Fibroblast of lung (primary cell): Measurements from ENCODE around the gene MTSS2. TPM values are rescaled to one million over a fixed set of nuclear protein-coding genes. Genes with fewer than 3 reads are reported as not detected.

Experiments used
- DNase-seq, 2 donors: peaks; one replicate each; pipeline versions ENCODE4 v3.0.0 to v3.0.0-alpha.2; 2010; ENCODE audit warnings: low read depth in 2 of 2
- H2AFZ ChIP-seq: 2 replicates; pipeline ENCODE4 v1.5.1; 2012; ENCODE audit warnings: low read length, control low read depth, inconsistent platforms
- H3K27ac ChIP-seq: 2 replicates; pipeline ENCODE4 v1.5.1; 2011; ENCODE audit warnings: low read length, control low read depth; ENCODE audit not compliant: insufficient read depth
- H3K27me3 ChIP-seq: 2 replicates; pipeline ENCODE4 v1.5.1; 2011; ENCODE audit warnings: mild to moderate bottlenecking, low read length; ENCODE audit not compliant: control insufficient read depth, insufficient read depth
- H3K36me3 ChIP-seq: 2 replicates; pipeline ENCODE4 v1.5.1; 2011; ENCODE audit warnings: low read length; ENCODE audit not compliant: control insufficient read depth, insufficient read depth
- H3K4me1 ChIP-seq: 2 replicates; pipeline ENCODE4 v1.5.1; 2011; ENCODE audit warnings: low read length; ENCODE audit not compliant: control insufficient read depth, insufficient read depth; ENCODE audit errors: extremely low read depth
- H3K4me2 ChIP-seq: 2 replicates; pipeline ENCODE4 v1.5.1; 2011; ENCODE audit warnings: low read length, control low read depth; ENCODE audit not compliant: insufficient read depth; ENCODE audit errors: extremely low read depth
- H3K4me3 ChIP-seq, 4 experiments: fragments of 200-600 bp in 1 of 4; sonication (generic) in 1 of 4; replicated peaks in 1 of 4; 2 replicates each; pipeline ENCODE4 v1.5.1; 2011 to 2016; ENCODE audit warnings: low read length in 4 of 4, low read depth in 3 of 4, mild to moderate bottlenecking in 3 of 4, control low read depth in 2 of 4, inconsistent platforms in 1 of 4, mixed read lengths in 1 of 4; ENCODE audit not compliant: insufficient read depth in 1 of 4; ENCODE audit errors: control extremely low read depth in 1 of 4
- H3K79me2 ChIP-seq: 2 replicates; pipeline ENCODE4 v1.5.1; 2012; ENCODE audit warnings: mild to moderate bottlenecking, low read length, inconsistent platforms; ENCODE audit not compliant: control insufficient read depth, insufficient read depth
- H3K9ac ChIP-seq: 2 replicates; pipeline ENCODE4 v1.5.1; 2011; ENCODE audit warnings: mild to moderate bottlenecking, low read length, control low read depth; ENCODE audit not compliant: insufficient read depth
- H3K9me3 ChIP-seq: 2 replicates; pipeline ENCODE4 v1.5.1; 2012; ENCODE audit warnings: low read depth, low read length; ENCODE audit not compliant: control insufficient read depth, insufficient read depth
- H4K20me1 ChIP-seq: 2 replicates; pipeline ENCODE4 v1.5.1; 2011; ENCODE audit warnings: low read length; ENCODE audit not compliant: control insufficient read depth, insufficient read depth; ENCODE audit errors: extremely low read depth
- CTCF ChIP-seq, 2 donors: IDR thresholded peaks in 1 of 2; conservative IDR thresholded peaks in 1 of 2; 1 replicate in 1 of 2; 2 replicates in 1 of 2; pipeline ENCODE4 v1.5.1; 2011 to 2012; ENCODE audit warnings: low read length in 2 of 2, control low read depth in 1 of 2, inconsistent platforms in 1 of 2, low read depth in 1 of 2, mild to moderate bottlenecking in 1 of 2
- EZH2 ChIP-seq: IDR thresholded peaks from 2 replicates; pipeline ENCODE4 v1.5.1; 2012; ENCODE audit warnings: low read length, control low read depth, mild to moderate bottlenecking; ENCODE audit errors: missing control alignments
- polyA plus RNA-seq, 2 donors: library from polyadenylated mRNA; depleted of rRNA in 1 of 2; stranded (reverse) in 1 of 2; unstranded in 1 of 2; fragments of >200 nt; gene quantifications; 2 replicates each; pipeline ENCODE4 v1.2.1, GENCODE V29; 2011 to 2012; ENCODE audit warnings: missing spikeins in 1 of 2
- total RNA-seq: library from RNA; depleted of rRNA; stranded (reverse); fragments of >200 nt; gene quantifications from 2 replicates; pipeline ENCODE4 v1.2.1, GENCODE V29; 2014

Gene MTSS2
- total and polyA plus RNA-seq, 2 donors (not counting 1 experiment from before 2014, with no cell fraction given), result 126 to 131 TPM

DNA sequence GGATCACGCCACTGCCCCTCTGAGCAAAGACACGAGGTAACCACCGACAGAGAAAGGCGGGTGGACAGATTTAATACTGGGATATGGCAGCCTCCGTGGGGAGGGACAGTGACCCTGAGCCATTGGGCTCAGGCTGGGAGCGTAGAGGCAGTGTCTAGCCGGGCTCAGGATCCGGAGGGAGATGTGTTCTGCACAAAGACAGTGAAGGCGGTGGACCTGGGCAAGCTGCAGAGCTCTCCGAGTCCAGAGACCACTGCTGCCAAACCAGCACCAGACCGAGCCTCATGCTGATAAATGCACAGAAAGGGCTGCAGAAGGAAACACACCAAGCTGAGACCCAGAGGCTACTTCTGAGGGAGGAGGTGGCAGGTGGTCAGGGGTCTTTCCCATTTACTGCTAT is 26.5 kb upstream of the MTSS2 start:
- no peak for DNase-seq
- Histone ChIP-seq H3K4me1 (peaks cover 29% of the 10 kb centered on the region), H3K27me3 (no peaks in the 10 kb centered on the region)

GRCh38 chr16:70711211-70712031 is 25.6 kb upstream of the MTSS2 start:
- TF ChIP-seq CTCF (conservative IDR thresholded peaks at IDR 0.05 in 1 of 2, IDR thresholded peaks at IDR 0.05 in 1 of 2; ENCODE audit: low read depth in 1 of 2, low read length in 2 of 2) (no peak), EZH2 (no peak)
- Histone ChIP-seq H3K4me1 (peaks cover 29% of the 10 kb centered on the region), H3K27ac (no peak overlapping the region), H2AFZ (no peak overlapping the region), H3K4me3 (no peak overlapping the region), H3K79me2 (no peaks in the 10 kb centered on the region), H3K9me3 (no peaks in the 10 kb centered on the region), H3K27me3 (no peaks in the 10 kb centered on the region), H3K9ac (no peak overlapping the region), H4K20me1 (no peaks in the 10 kb centered on the region), H3K4me2 (no peak overlapping the region), H3K36me3 (no peaks in the 10 kb centered on the region)
- DNase-seq, result no peak

More for the DNA sequence above, 26.5 kb upstream of the MTSS2 start:
- H3K9me3 ChIP-seq, result no peaks in the 10 kb centered on the region
- no peaks in the 10 kb centered on the region for H3K36me3 ChIP-seq
- no peaks in the 10 kb centered on the region for H4K20me1 ChIP-seq
- no peak overlapping the region for H3K4me3 ChIP-seq
- no peak overlapping the region for H3K4me2 ChIP-seq
- H3K9ac ChIP-seq, result no peak overlapping the region
- no peak overlapping the region for H3K27ac ChIP-seq
- H2AFZ ChIP-seq, result no peak overlapping the region
- H3K79me2 ChIP-seq, result no peaks in the 10 kb centered on the region
- TF ChIP-seq EZH2 (no peak), CTCF (conservative IDR thresholded peaks at IDR 0.05 in 1 of 2, IDR thresholded peaks at IDR 0.05 in 1 of 2; ENCODE audit: low read depth in 1 of 2, low read length in 2 of 2) (no peak)

DNA sequence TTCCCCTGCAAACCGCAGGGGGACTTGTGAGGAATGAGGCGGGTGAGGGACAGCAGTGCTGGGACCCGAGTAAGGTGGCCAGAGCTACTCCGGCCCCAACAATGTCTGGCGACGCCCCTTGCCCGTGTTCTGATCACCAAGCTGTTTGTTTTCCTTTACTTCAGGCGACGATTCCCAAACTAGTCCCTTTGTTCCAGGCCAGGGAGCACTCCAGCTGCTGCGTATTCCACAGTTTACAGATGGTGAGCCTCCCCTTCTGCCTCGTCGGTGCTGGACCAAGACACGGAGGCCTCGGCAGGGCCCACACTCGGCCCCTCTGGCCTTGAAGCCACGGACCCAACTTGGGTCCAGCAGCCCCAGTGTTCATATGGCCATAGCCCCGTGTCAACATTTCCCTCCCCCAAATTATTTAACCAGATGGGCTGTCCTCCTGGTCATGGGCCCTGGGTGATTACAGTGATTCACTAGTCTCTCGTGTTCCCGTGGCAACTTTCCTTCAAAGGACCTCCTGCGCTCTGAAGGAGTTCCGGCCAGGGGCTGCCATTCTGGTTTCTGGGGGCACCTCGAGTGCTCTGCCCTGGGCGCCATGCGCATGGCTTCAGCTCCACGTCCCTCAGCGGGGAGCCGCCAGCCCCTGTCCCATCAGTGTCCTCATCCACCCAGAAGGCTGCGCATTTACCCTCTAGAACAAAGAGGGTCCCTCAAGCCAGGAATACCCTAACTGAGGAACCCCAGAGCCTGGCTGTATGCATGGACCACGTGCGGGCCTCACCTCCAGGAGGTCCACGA is 24.8 kb upstream of the MTSS2 start:
- DNase-seq, result no peak
- no peaks in the 10 kb centered on the region for H3K79me2 ChIP-seq
- TF ChIP-seq CTCF (conservative IDR thresholded peaks at IDR 0.05 in 1 of 2, IDR thresholded peaks at IDR 0.05 in 1 of 2; ENCODE audit: low read depth in 1 of 2, low read length in 2 of 2) (no peak), EZH2 (no peak)
- no peak overlapping the region for H3K4me2 ChIP-seq
- H3K36me3 ChIP-seq, result no peaks in the 10 kb centered on the region
- H3K27me3 ChIP-seq, result no peaks in the 10 kb centered on the region
- no peak overlapping the region for H3K9ac ChIP-seq
- no peaks in the 10 kb centered on the region for H4K20me1 ChIP-seq
- H3K27ac ChIP-seq, result no peak overlapping the region
- peaks cover 28% of the 10 kb centered on the region for H3K4me1 ChIP-seq
- no peaks in the 10 kb centered on the region for H3K9me3 ChIP-seq
- H2AFZ ChIP-seq, result no peak overlapping the region
- no peak overlapping the region for H3K4me3 ChIP-seq
